Measurements from ENCODE around the gene BAHCC1. TPM values are rescaled to one million over a fixed set of nuclear protein-coding genes. Genes with fewer than 3 reads are reported as not detected.
A peak's percentile ranks its signal among the peaks of the same experiment; 100 is the strongest.

BAHCC1 gene
- total and polyA plus RNA-seq, 2 of the 8 experiments (the other 6 are each of a cell fraction or from before 2014, with no cell fraction given): 0.26 to 0.58 TPM

- TF ChIP-seq SP2 (IDR thresholded peaks at IDR 0.05; ENCODE audit: low read length): peak; percentile 11; the same call in 1 of the 2 replicates
- 0 out of 2 replicates have a peak, but pooled peaks have one; percentile 13 for TF ChIP-seq RBBP5 (IDR thresholded peaks at IDR 0.05; ENCODE audit: borderline replicate concordance, low read depth, low read length)
- TF ChIP-seq GTF2F1 (IDR thresholded peaks at IDR 0.05; ENCODE audit: borderline replicate concordance, low read depth, low read length): no peak
- no peak for TF ChIP-seq CHD1 (IDR thresholded peaks at IDR 0.05; ENCODE audit: low read depth, low read length)
- TF ChIP-seq, protein P1, sequence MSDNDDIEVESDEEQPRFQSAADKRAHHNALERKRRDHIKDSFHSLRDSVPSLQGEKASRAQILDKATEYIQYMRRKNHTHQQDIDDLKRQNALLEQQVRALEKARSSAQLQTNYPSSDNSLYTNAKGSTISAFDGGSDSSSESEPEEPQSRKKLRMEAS (IDR thresholded peaks at IDR 0.05): peak; percentile 96
- no peak for TF ChIP-seq ASH2L (IDR thresholded peaks at IDR 0.05; ENCODE audit: low read length)
- no peak for TF ChIP-seq SIX5 (IDR thresholded peaks at IDR 0.05; ENCODE audit: low read depth, low read length)
- TF ChIP-seq CEBPB (IDR thresholded peaks at IDR 0.05; ENCODE audit: low read depth, low read length): no peak
- TF ChIP-seq POLR2AphosphoS5 (IDR thresholded peaks at IDR 0.05; ENCODE audit: low read depth, low read length): no peak
- TF ChIP-seq HDAC6 (IDR thresholded peaks at IDR 0.05; ENCODE audit: low read depth, low read length): no peak
- TF ChIP-seq CREB1 (IDR thresholded peaks at IDR 0.05): no peak
- no peak for TF ChIP-seq EP300 (IDR thresholded peaks at IDR 0.05; ENCODE audit: borderline replicate concordance in 1 of 2, low read depth in 2 of 2, low read length in 2 of 2)
- TF ChIP-seq SIRT6 (IDR thresholded peaks at IDR 0.05; ENCODE audit: low read length): no peak
- no peak for TF ChIP-seq SAP30 (IDR thresholded peaks at IDR 0.05; ENCODE audit: insufficient read depth, insufficient replicate concordance, low read length)
- peak; percentile 12; the same call in 1 of the 2 replicates for TF ChIP-seq EGR1 (IDR thresholded peaks at IDR 0.05; ENCODE audit: borderline replicate concordance, low read depth, low read length)
- peak; percentile 38 for TF ChIP-seq USF2 (IDR thresholded peaks at IDR 0.05; ENCODE audit: low read length)
Observed at GRCh38 chr17:81481073-81481799, 86.0 kb downstream of the BAHCC1 start (continued).

Measured in H1 (cell line).